Suprapubic skin (tissue), 4 donors: ENCODE results near the gene CRYM.

Source experiments
- CTCF ChIP-seq, 2 donors: fragments of 200-600 bp in 1 of 2; fragments of 450-650 bp in 1 of 2; sonication (generic) in 1 of 2; IDR thresholded peaks; one replicate each; pipeline ENCODE4 v1.5.1; 2016 to 2019; ENCODE audit warnings: antibody characterized with exemption in 2 of 2, mild to moderate bottlenecking in 1 of 2, moderate library complexity in 1 of 2
- EP300 ChIP-seq: sonication (generic); formaldehyde crosslinking; IDR thresholded peaks from one replicate; pipeline ENCODE4 v1.6.1; 2017; ENCODE audit warnings: antibody characterized with exemption
- POLR2AphosphoS5 ChIP-seq, 3 donors: sonication (generic); formaldehyde crosslinking; IDR thresholded peaks; one replicate each; pipeline ENCODE4 v1.6.1; 2017; ENCODE audit warnings: antibody characterized with exemption in 3 of 3

DNA sequence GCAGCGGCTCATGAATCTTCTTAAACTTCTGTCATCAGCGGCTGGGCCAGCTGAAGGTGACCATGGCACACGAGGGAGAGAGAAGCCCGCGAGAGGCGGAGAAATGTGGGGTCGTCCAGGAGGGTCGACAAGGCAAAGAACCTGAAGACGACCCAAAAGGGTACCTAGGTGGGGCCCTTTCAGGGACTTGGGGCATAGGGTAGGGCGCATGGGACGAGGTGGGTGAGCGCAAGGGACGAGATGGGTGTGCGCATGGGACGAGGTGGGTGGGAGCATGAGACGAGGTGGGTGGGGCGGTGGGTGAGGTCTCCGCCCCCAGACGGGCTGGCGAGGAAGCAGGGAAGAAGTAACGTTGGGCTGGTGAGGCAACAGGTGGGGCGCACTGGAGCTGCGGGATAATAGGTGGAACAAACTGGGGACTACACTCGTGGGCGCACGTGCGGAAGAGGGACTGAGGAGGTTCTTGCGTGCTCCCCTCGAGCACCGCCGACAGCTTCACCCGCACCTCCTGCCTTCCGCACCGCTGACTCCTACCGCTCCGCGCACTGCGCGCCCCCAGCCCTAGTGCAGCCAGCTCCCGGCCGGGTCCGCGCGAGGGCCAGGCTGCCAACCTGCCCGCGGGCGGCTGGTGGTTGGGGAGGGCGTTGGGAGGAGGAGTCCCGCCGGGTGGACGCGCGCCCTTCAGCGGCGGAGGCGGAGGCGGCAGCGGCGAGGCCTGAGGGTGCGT lies 23.2 kb upstream of the CRYM start:
- TF ChIP-seq CTCF (IDR thresholded peaks at IDR 0.05) (peak in 1 of 2 donors; percentile 35), EP300 (no peak), POLR2AphosphoS5 (IDR thresholded peaks at IDR 0.05) (no peak)
